IMR-90 (cell line): Measurements from ENCODE around the gene RALGAPB.

ENCODE experiments used
- CEBPB ChIP-seq: IDR thresholded peaks from 2 replicates; pipeline ENCODE4 v1.6.1; 2012; ENCODE audit warnings: low read depth, low read length, improper control_type of control experiment
- CTCF ChIP-seq: conservative IDR thresholded peaks from 2 replicates; pipeline ENCODE4 v1.5.1; 2012; ENCODE audit warnings: mild to moderate bottlenecking, low read depth, low read length, improper control_type of control experiment
- ELK1 ChIP-seq: fragments of 150-350 bp; IDR thresholded peaks from 2 replicates; pipeline ENCODE4 v1.6.1; 2016; ENCODE audit warnings: low read depth, mild to moderate bottlenecking, low read length, moderate library complexity, borderline replicate concordance
- FOS ChIP-seq: fragments of 150-350 bp; IDR thresholded peaks from 2 replicates; pipeline ENCODE4 v1.6.1; 2016; ENCODE audit warnings: low read depth, low read length
- RAD21 ChIP-seq: IDR thresholded peaks from 2 replicates; pipeline ENCODE4 v1.6.1; 2012; ENCODE audit warnings: low read length, improper control_type of control experiment
- RCOR1 ChIP-seq: IDR thresholded peaks from 2 replicates; pipeline ENCODE4 v1.6.1; 2012; ENCODE audit warnings: mild to moderate bottlenecking, low read length, improper control_type of control experiment; ENCODE audit not compliant: insufficient replicate concordance
- USF2 ChIP-seq: fragments of 150-350 bp; IDR thresholded peaks from 2 replicates; pipeline ENCODE4 v1.6.1; 2017; ENCODE audit warnings: mild to moderate bottlenecking, antibody characterized with exemption, low read length, low read depth

GRCh38 chr20:38454556-38455473 is 17.8 kb upstream of the RALGAPB start:
- no peak for TF ChIP-seq RCOR1
- no peak for TF ChIP-seq CTCF
- no peak for TF ChIP-seq USF2
- TF ChIP-seq FOS = no peak
- TF ChIP-seq CEBPB = no peak
- no peak for TF ChIP-seq RAD21
- TF ChIP-seq ELK1 = no peak
